Cardiac fibroblast (primary cell): ENCODE data around the gene TRPV2.
"Not testable (repeated sequence)": the region's sequence is repeated elsewhere in the genome, so short reads cannot be mapped to it uniquely, and the experiment has no call there.

Experiments used
- DNase-seq, 2 donors: peaks; one replicate each; pipeline versions ENCODE4 v3.0.0 to v3.0.0-alpha.2; 2010; ENCODE audit warnings: low read depth in 2 of 2
- H3K4me3 ChIP-seq, 2 donors: replicated peaks in 1 of 2; 1 replicate in 1 of 2; 2 replicates in 1 of 2; pipeline ENCODE4 v1.5.1; 2011; ENCODE audit warnings: low read depth in 2 of 2, low read length in 2 of 2, mild to moderate bottlenecking in 2 of 2, moderate library complexity in 1 of 2
- CTCF ChIP-seq: IDR thresholded peaks from one replicate; pipeline ENCODE4 v1.5.1; 2011; ENCODE audit warnings: low read depth, mild to moderate bottlenecking, low read length, inconsistent platforms

Gene TRPV2

GRCh38 chr17:16379654-16380053 is 35.7 kb upstream of the TRPV2 start:
- no peak for TF ChIP-seq CTCF

GRCh38 chr17:16380640-16381495 is 34.5 kb upstream of the TRPV2 start, which contains the start of gene UBB:
Gene UBB, plus strand, starts transcription at chr17:16381091. Its CDS starts 817 bp downstream, at chr17:16381908.
- TF ChIP-seq CTCF = no peak

More at GRCh38 chr17:16379654-16380053, 35.7 kb upstream of the TRPV2 start:
- no peak overlapping the region for H3K4me3 ChIP-seq
- DNase-seq = no peak

GRCh38 chr17:16381496-16381820 is 33.9 kb upstream of the TRPV2 start:
- H3K4me3 ChIP-seq = peak overlapping the region; percentile 78 to 86
- TF ChIP-seq CTCF = no peak
- DNase-seq = peak; percentile 43 to 62

More at GRCh38 chr17:16380640-16381495, 34.5 kb upstream of the TRPV2 start, which contains the start of gene UBB:
- DNase-seq = peak; percentile 99
- peak within 1 kb of the TSS; percentile 78 to 86 for H3K4me3 ChIP-seq

- no peak for DNase-seq
- no peak overlapping the region for H3K4me3 ChIP-seq
- TF ChIP-seq CTCF = no peak
These were observed 32.2 kb upstream of the TRPV2 start for GRCh38 chr17:16383216-16383615.

- DNase-seq = no peak
- H3K4me3 ChIP-seq = no peak overlapping the region
- no peak for TF ChIP-seq CTCF
These were observed 31.5 kb upstream of the TRPV2 start for GRCh38 chr17:16383772-16384287.

GRCh38 chr17:16384557-16384956 is 30.8 kb upstream of the TRPV2 start:
- TF ChIP-seq CTCF = no peak
- no peak overlapping the region for H3K4me3 ChIP-seq
- no peak for DNase-seq

- H3K4me3 ChIP-seq, DNase-seq: not testable (repeated sequence)
These were observed 29.3 kb upstream of the TRPV2 start for GRCh38 chr17:16386126-16386507.
